ENCODE results near the gene REXO5. TPM values are rescaled to one million over a fixed set of nuclear protein-coding genes. Genes with fewer than 3 reads are reported as not detected.

The REXO5 gene
- total and polyA plus RNA-seq, 2 of the 13 experiments (the other 11 are each of a cell fraction or from before 2014, with no cell fraction given) = 5.9 to 13.1 TPM

- TF ChIP-seq ZNF691 (CRISPR knock-in tag; IDR thresholded peaks at IDR 0.05; ENCODE audit: borderline replicate concordance, low read depth) (0 out of 2 replicates have a peak, but pooled peaks have one; percentile 59), HDAC2 (CRISPR knock-in tag; IDR thresholded peaks at IDR 0.05) (peak; percentile 49; the same call in 1 of the 2 replicates), ZFP91 (CRISPR knock-in tag; IDR thresholded peaks at IDR 0.05; ENCODE audit: borderline replicate concordance) (peak; percentile 66; the same call in 1 of the 2 replicates), SPEN (CRISPR knock-in tag; IDR thresholded peaks at IDR 0.05; ENCODE audit: low read depth) (peak; percentile 71; the same call in 1 of the 2 replicates), ZNF768 (CRISPR knock-in tag; IDR thresholded peaks at IDR 0.05) (peak; percentile 78; the same call in 1 of the 2 replicates), ZNF431 (CRISPR knock-in tag; IDR thresholded peaks at IDR 0.05; ENCODE audit: borderline replicate concordance, low read depth) (peak; percentile 20; the same call in 1 of the 2 replicates), RCOR2 (CRISPR knock-in tag; IDR thresholded peaks at IDR 0.05) (0 out of 2 replicates have a peak, but pooled peaks have one; percentile 32), ZMYM4 (CRISPR knock-in tag; IDR thresholded peaks at IDR 0.05) (peak; percentile 47; the same call in 1 of the 2 replicates), ERF (CRISPR knock-in tag; IDR thresholded peaks at IDR 0.05) (peak; percentile 69; the same call in 1 of the 2 replicates), HINFP (CRISPR knock-in tag; IDR thresholded peaks at IDR 0.05; ENCODE audit: low read depth) (peak; percentile 26; the same call in 1 of the 2 replicates), ZSCAN29 (CRISPR knock-in tag; conservative IDR thresholded peaks at IDR 0.05) (no peak), NRL (CRISPR knock-in tag; IDR thresholded peaks at IDR 0.05; ENCODE audit: borderline replicate concordance) (no peak), ZNF101 (CRISPR knock-in tag; IDR thresholded peaks at IDR 0.05; ENCODE audit: borderline replicate concordance, low read depth) (no peak), ATF6 (CRISPR knock-in tag; conservative IDR thresholded peaks at IDR 0.05) (no peak), ZNF710 (CRISPR knock-in tag; IDR thresholded peaks at IDR 0.05; ENCODE audit: borderline replicate concordance) (peak; percentile 71; the same call in 1 of the 2 replicates), HOXA3 (CRISPR knock-in tag; IDR thresholded peaks at IDR 0.05) (peak; percentile 20; the same call in 1 of the 2 replicates), TIGD3 (CRISPR knock-in tag; IDR thresholded peaks at IDR 0.05; ENCODE audit: borderline replicate concordance) (no peak), ZNF292 (CRISPR knock-in tag; IDR thresholded peaks at IDR 0.05; ENCODE audit: borderline replicate concordance, low read depth) (peak; percentile 96; the same call in 1 of the 2 replicates), FIP1L1 (IDR thresholded peaks at IDR 0.05; ENCODE audit: borderline replicate concordance, insufficient read depth, low read depth, low read length) (no peak)
Measured at GRCh38 chr16:20868890-20869289, 62.6 kb downstream of the REXO5 start (continued).

Measured in HepG2 (cell line).